NCI-H2107 (cell line): Measurements from ENCODE around the gene RDH8.

Source experiments
- DNase-seq: peaks from one replicate; lab custom pipeline; 2025; lab: John Stamatoyannopoulos, UW

RDH8 gene

DNA sequence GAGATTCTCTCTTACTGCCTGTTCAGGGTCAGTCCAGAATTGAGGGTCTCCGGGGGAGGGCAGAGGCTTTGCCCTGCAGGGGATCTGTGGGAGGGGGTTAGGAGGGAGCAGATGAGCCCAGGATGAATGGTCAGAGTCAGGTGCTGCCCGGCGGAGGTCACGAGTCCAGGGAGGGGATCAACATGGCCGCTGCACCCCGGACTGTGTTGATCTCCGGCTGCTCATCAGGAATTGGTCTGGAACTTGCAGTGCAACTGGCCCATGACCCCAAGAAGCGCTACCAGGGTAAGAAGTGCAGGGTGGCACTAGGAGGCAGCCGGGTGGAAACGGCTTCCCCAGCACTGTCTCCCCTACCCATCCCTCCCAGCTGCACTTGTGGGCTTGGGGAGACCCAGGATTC is at the start of gene RDH8:
RDH8 (plus strand) TSS at position 168 of the 400 bp plus-strand sequence; CDS start at position 183, 15 bp downstream.
- no peak for DNase-seq

GRCh38 chr19:9966024-9966423 is 47.3 kb upstream of the RDH8 start:
- no peak for DNase-seq

- DNase-seq, result no peak
Observed at GRCh38 chr19:9966448-9966847, 46.8 kb upstream of the RDH8 start.

DNA sequence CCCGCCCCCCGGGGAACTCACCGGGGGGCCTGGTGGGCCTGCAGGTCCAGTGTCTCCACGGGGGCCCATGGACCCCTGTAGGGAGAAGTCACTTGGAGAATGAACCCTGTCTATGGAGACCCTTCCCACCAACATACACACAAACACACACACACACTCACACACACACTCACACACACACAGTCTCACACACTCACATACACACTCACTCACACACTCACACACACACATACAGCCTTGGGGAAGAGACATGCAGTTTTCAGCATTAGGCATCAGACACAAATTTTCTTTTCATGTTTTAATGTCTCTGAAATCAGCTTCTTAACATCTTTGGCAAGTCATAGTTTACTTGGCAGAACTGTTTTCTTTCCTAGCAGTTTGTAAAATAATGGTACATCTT is 46.0 kb upstream of the RDH8 start:
- no peak for DNase-seq

GRCh38 chr19:9968820-9969687 is 44.2 kb upstream of the RDH8 start:
- no peak for DNase-seq

GRCh38 chr19:9969688-9969975 is 43.7 kb upstream of the RDH8 start:
- DNase-seq, result no peak

GRCh38 chr19:9970481-9970880 is 42.8 kb upstream of the RDH8 start:
- DNase-seq, result no peak

DNA sequence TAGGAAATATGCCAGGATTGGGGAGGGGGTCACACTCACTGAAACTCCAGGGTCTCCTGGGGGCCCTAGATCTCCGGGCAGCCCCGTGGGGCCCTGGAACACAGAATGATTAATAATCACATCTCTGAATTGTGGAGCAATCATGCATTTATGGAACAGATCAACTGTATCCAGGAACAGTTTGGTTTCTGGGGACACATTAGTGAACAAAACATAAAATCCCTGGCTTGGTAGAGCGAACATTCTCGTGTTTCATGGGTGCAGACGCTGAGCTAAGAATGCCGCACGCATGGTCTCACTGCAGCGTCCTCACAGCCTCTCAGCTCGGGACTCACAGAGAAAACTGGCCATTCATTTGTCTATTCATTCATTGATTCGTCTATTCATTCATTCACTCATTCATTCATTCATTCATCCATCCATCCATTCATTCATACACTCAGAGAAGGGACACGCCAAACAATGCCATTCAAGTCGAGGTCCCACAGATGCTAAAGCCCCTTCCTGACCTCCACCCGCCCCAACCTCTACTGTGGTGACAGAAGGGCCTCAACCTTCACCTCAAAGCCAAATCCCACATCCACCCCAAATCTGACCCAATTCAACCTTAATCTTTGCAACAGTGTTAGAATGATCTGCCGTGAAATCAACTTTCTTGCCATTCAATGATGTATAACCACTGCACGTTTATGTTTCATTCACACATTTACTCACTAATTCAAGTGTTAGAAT is 42.0 kb upstream of the RDH8 start:
- DNase-seq, result no peak

- no peak for DNase-seq
Observed at GRCh38 chr19:9972103-9972502, 41.2 kb upstream of the RDH8 start.

DNA sequence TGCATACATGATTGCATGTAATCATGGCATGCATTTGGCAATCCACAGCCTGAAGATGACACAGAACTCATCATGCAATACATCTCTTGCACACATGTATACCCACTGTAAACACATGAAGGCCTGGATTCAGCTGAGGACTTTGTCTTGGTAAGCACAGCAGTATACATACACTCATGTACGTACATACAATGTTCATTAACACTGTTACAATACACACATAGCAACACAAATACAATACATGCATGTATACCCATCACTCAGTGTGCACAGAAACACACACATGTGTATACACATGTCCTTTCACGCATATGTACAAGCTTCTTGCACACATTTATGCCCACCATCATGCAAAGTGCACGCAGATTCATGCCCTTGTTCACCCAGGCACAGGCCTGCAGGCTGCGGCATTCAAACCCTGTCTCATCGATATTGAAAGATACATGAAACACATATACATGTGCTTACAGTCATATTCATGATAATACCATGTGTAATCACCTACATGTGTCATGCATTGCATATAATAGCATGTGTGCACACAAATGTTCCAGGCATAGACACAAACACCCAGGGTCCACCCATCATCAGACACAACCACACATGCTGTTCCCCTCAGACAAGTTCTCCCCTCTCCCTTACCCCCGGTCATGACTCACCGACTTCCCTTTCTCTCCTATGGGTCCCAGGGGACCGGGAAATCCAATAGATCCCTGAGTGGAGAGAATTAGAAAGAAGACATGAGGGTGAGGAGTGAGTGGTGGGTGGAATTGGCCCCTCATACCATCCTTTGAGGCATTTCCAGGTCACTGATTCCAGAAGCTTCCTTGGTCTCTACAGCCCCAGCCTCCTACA is 31.6 kb upstream of the RDH8 start:
- DNase-seq, result no peak

- no peak for DNase-seq
Observed at GRCh38 chr19:9986787-9987281, 26.4 kb upstream of the RDH8 start.

- no peak for DNase-seq
Observed at GRCh38 chr19:9989504-9989903, 23.8 kb upstream of the RDH8 start.

- no peak for DNase-seq
Observed at GRCh38 chr19:9991425-9992191, 21.7 kb upstream of the RDH8 start.

- no peak for DNase-seq
Observed at GRCh38 chr19:9995084-9995483, 18.2 kb upstream of the RDH8 start.

- DNase-seq, result no peak
Observed at GRCh38 chr19:9995999-9996398, 17.3 kb upstream of the RDH8 start.

- no peak for DNase-seq
Observed at GRCh38 chr19:9996541-9996940, 16.7 kb upstream of the RDH8 start.

DNA sequence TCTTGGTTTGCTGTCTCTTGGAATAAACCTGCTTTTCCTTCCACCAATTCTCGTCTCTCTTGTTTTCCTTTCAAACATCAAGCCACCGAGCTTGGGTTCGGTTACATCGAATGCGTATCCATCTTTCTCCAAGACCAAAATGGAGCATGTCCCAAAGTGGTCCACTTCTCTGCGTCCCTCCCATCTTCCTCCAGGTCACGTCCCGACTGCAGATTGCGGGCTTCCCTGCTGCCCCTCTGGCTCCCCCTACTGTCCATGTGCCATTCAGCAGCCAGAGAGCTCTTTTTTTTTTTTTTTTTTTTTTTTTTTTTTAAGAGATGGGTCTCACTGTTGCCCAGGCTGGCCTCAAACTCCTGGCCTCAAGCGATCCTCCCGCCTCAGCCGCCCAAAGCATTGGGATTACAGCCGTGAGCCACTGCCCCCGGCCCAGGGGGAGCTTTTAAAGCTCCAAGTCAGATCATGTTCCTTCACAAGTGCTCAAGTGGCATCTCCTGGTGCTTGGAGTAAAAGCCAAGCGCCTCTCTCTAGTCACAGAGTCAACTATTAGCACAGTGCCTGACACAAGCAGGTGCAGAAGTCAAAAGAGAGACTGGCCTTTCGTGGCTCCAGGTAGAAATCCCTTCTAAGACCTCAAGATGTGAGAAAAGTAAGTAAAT is 13.0 kb upstream of the RDH8 start:
- DNase-seq, result no peak

DNA sequence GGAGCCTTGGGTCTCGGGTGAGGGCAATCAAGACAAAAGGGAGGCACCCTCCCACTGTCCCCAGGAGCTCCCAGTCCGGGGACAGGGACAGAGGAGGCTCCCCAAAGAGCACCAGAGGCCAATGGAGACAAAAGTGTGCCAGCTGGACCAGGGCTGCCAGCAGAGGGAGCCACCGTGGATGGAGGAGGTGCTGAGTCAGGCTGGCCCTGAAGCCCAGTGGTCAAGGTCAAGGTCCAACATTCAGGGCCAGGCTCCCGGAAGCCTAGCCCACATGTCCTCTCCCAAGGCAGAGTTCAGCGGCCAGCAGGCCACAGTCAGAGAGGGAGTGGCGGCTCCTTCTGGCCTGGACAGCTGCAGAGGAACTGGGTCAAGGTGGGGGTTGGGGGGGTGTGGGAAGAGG is 11.4 kb upstream of the RDH8 start:
- DNase-seq, result no peak

- DNase-seq, result no peak
Observed at GRCh38 chr19:10003271-10003670, 10.0 kb upstream of the RDH8 start.

GRCh38 chr19:10004617-10005016 is 8.7 kb upstream of the RDH8 start:
- DNase-seq, result no peak
